ENCODE data around the gene PLPP1.
"Not testable (repeated sequence)": the region's sequence is repeated elsewhere in the genome, so short reads cannot be mapped to it uniquely, and the experiment has no call there.

PLPP1 gene

GRCh38 chr5:55544341-55544740 lies 9.6 kb upstream of the PLPP1 start:
- DNase-seq, result no peak

GRCh38 chr5:55541056-55541635 lies 6.4 kb upstream of the PLPP1 start:
- peak in 1 of 5 experiments; percentile 32 for DNase-seq

GRCh38 chr5:55540525-55540924 lies 5.8 kb upstream of the PLPP1 start:
- peak in 1 of 5 experiments; percentile 42 for DNase-seq

GRCh38 chr5:55540024-55540423 lies 5.3 kb upstream of the PLPP1 start:
- DNase-seq, result peak in 1 of 5 experiments; percentile 26

- DNase-seq, result peak in 1 of 5 experiments; percentile 77
These were observed 3.9 kb upstream of the PLPP1 start for GRCh38 chr5:55538661-55539060.

- DNase-seq, result not testable (repeated sequence)
These were observed 2.6 kb upstream of the PLPP1 start for GRCh38 chr5:55537315-55537714.

GRCh38 chr5:55535199-55535905 lies 588 bp upstream of the PLPP1 start:
- peak in 1 of 5 experiments; percentile 24 for DNase-seq

GRCh38 chr5:55533521-55534435 lies 986 bp downstream of the PLPP1 start:
- DNase-seq, result no peak

- DNase-seq, result no peak
These were observed 4.1 kb downstream of the PLPP1 start for GRCh38 chr5:55530669-55531068.

GRCh38 chr5:55524816-55525215 lies 9.9 kb downstream of the PLPP1 start:
- no peak for DNase-seq

- DNase-seq, result no peak
These were observed 11.5 kb downstream of the PLPP1 start for GRCh38 chr5:55523293-55523692.

- DNase-seq, result no peak
These were observed 12.9 kb downstream of the PLPP1 start for GRCh38 chr5:55521881-55522280.

GRCh38 chr5:55520117-55520839 lies 14.5 kb downstream of the PLPP1 start:
- no peak for DNase-seq

- DNase-seq, result no peak
These were observed 15.9 kb downstream of the PLPP1 start for GRCh38 chr5:55518831-55519390.

GRCh38 chr5:55517804-55518203 lies 17.0 kb downstream of the PLPP1 start:
- DNase-seq, result no peak

GRCh38 chr5:55511010-55511409 lies 23.8 kb downstream of the PLPP1 start:
- no peak for DNase-seq

- DNase-seq, result no peak
These were observed 24.3 kb downstream of the PLPP1 start for GRCh38 chr5:55510523-55510880.

- no peak for DNase-seq
These were observed 24.8 kb downstream of the PLPP1 start for GRCh38 chr5:55509796-55510522.

- DNase-seq, result no peak
These were observed 25.7 kb downstream of the PLPP1 start for GRCh38 chr5:55509097-55509496.

- no peak for DNase-seq
These were observed 27.2 kb downstream of the PLPP1 start for GRCh38 chr5:55507574-55507973.

- DNase-seq, result not testable (repeated sequence)
These were observed 29.1 kb downstream of the PLPP1 start for GRCh38 chr5:55505711-55506110.

GRCh38 chr5:55503917-55504316 lies 30.8 kb downstream of the PLPP1 start:
- not testable (repeated sequence) for DNase-seq
